Muscle of leg (tissue), 11 donors: ENCODE measurements around the gene MEIOSIN. TPM values are rescaled to one million over a fixed set of nuclear protein-coding genes. Genes with fewer than 3 reads are reported as not detected.
"Not testable (repeated sequence)": the region's sequence is repeated elsewhere in the genome, so short reads cannot be mapped to it uniquely, and the experiment has no call there.

Experiments
- DNase-seq: peaks from one replicate; pipeline ENCODE4 v3.0.0; 2013
- H3K27ac ChIP-seq: one replicate; pipeline ENCODE4 v1.5.1; 2013; ENCODE audit warnings: mild to moderate bottlenecking, low read length, control low read depth
- H3K27me3 ChIP-seq: one replicate; pipeline ENCODE4 v1.6.1; 2013; ENCODE audit warnings: low read length; ENCODE audit not compliant: control insufficient read depth, insufficient read depth
- H3K36me3 ChIP-seq: one replicate; pipeline ENCODE4 v1.6.1; 2013; ENCODE audit warnings: low read length; ENCODE audit not compliant: control insufficient read depth, insufficient read depth
- H3K4me1 ChIP-seq: one replicate; pipeline ENCODE4 v1.6.1; 2013; ENCODE audit warnings: low read length; ENCODE audit not compliant: control insufficient read depth, insufficient read depth
- H3K4me3 ChIP-seq: one replicate; pipeline ENCODE4 v1.5.1; 2013; ENCODE audit warnings: low read length, control low read depth
- H3K9me3 ChIP-seq: replicated peaks from 2 replicates; pipeline ENCODE4 v1.6.1; 2013; ENCODE audit warnings: low read depth, low read length; ENCODE audit not compliant: control insufficient read depth
- WGBS: methylation state at CpG from one replicate; pipeline ENCODE4 v1.1.5; 2013; ENCODE audit warnings: missing lambda C conversion rate; ENCODE audit not compliant: insufficient coverage; 5-methylcytosine and 5-hydroxymethylcytosine counted together
- polyA plus RNA-seq, 8 donors: library from polyadenylated mRNA; unstranded; fragments of 120-200 nt; gene quantifications; one replicate each; pipeline versions ENCODE4 v1.2.1 to v1.2.3, GENCODE V29; 2013; ENCODE audit warnings: inconsistent platforms in 1 of 8, low replicate concordance in 1 of 8; ENCODE audit not compliant: insufficient read length in 8 of 8, insufficient read depth in 1 of 8
- total RNA-seq: library from RNA; stranded (reverse); fragments of 120-200 nt; gene quantifications from one replicate; pipeline ENCODE4 v1.2.4, GENCODE V29; 2013

The MEIOSIN gene
- total and polyA plus RNA-seq, 9 donors, result 0.04 TPM; not detected in 8

DNA sequence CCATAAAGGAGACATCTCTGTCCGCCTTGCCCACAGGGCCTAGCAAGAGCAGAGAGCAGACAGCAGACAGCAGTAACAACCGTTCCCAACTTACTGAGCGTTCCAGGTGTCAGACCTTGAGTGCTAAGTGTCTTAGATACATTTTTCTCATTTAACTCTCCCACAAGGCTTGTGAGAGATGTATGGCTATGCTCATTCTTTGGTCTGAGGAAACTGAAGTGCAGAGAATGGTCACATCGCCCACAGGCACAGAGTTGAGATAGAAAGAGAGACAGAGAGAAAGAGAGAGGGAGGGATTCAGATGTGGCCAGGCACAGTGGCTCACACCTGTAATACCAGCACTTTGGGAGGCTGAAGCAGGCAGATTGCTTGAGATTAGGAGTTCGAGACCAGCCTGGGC is 14.3 kb downstream of the MEIOSIN start:
- 59% methylated on average over 2 of the region's 5 CpGs for WGBS
- H3K4me1 ChIP-seq, result no peaks in the 10 kb centered on the region
- H3K9me3 ChIP-seq, result no peaks in the 10 kb centered on the region
- DNase-seq, result no peak
- no peaks in the 10 kb centered on the region for H3K36me3 ChIP-seq
- H3K27ac ChIP-seq, result no peak overlapping the region
- peaks cover 14% of the 10 kb centered on the region for H3K27me3 ChIP-seq
- no peak overlapping the region for H3K4me3 ChIP-seq

DNA sequence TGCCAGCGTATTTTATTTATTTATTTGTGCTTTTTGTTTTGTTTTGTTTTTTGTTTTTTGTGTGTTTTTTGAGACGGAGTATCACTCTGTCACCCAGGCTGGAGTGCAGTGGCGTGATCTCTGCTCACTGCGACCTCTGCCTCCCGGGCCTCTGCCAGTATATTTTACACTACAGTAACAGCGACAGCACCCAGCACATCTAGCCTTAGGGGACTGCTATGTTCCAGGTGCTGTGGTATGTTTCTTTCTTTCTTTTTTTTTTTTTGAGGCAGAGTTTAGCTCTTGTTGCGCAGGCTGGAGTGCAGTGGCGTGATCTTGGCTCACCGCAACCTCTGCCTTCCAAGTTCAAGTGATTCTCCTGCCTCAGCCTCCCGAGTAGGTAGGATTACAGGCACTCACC is 18.2 kb downstream of the MEIOSIN start:
- H3K36me3 ChIP-seq, H3K27ac ChIP-seq, H3K27me3 ChIP-seq, H3K4me3 ChIP-seq, DNase-seq, H3K9me3 ChIP-seq, H3K4me1 ChIP-seq: not testable (repeated sequence)
- WGBS, result no CpG with 5 or more reads among the region's 10 CpGs

DNA sequence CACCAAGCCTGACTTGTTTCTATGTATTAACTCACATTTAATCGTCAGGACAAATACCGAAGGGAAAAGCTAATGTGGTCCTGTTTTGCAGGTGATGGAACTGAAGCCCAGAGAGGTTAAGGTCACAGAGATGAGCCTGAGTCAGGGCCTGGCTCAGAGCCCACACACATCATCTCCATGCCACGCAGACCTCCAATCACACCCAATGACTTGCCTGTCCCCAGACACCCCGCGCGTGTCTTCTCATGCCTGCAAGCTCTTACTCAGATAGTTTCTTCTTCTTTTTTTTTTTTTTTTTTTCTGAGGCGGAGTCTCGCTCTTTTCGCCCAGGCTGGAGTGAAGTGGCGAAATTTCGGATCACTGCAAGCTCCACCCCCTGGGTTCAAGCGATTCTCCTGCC is 19.4 kb downstream of the MEIOSIN start:
- 89% methylated on average over 10 of the region's 12 CpGs for WGBS
- Histone ChIP-seq H3K27ac (no peak overlapping the region), H3K9me3 (no peaks in the 10 kb centered on the region), H3K4me1 (no peaks in the 10 kb centered on the region), H3K4me3 (no peak overlapping the region), H3K27me3 (no peaks in the 10 kb centered on the region), H3K36me3 (no peaks in the 10 kb centered on the region)
- DNase-seq, result no peak

DNA sequence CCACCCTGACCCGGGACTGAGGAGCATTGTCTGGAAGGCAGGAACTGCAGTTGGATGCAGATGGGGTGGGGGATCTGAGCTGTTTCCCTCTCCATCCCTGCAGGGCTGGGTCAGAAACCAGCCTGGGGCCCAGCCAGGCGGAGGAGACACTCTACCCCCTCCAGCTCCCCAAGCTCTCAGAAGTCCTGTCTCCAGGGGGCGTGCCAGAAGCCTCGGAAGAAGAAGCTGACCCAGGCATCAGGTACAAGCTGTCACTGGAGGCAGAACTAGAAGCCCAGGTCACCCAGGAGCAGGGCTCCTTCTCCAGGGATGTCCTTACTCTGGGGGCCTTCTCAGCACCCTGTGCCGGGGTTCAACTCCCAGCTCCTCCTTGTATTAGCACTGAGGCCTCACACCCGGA is 20.3 kb downstream of the MEIOSIN start:
- Histone ChIP-seq H3K27ac (no peak overlapping the region), H3K9me3 (no peaks in the 10 kb centered on the region), H3K36me3 (no peaks in the 10 kb centered on the region), H3K27me3 (no peaks in the 10 kb centered on the region), H3K4me3 (no peak overlapping the region), H3K4me1 (no peaks in the 10 kb centered on the region)
- DNase-seq, result no peak
- 34% methylated on average over 4 of the region's 6 CpGs for WGBS

DNA sequence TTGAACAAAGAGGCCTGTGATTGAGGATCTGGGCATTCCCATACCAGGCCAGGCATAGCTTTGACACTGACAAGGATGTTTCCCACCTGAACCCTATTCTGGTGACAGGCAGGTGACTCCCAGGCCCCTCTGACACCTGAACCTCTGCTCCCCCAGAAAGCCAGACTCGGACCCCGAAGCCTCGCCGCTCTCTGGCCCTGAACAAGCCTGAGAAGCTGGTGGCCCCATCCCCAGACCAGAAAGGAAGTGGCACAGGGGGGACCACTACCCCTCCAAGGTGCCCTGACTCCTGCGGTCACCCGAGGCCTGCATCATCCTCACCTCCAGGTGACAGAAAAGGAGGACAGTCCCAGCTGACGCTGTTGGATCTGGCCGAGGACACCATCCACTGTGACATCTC is 21.1 kb downstream of the MEIOSIN start:
- H3K36me3 ChIP-seq, result no peaks in the 10 kb centered on the region
- DNase-seq, result no peak
- H3K27ac ChIP-seq, result no peak overlapping the region
- H3K4me3 ChIP-seq, result no peak overlapping the region
- H3K9me3 ChIP-seq, result no peaks in the 10 kb centered on the region
- 83% methylated on average over 2 of the region's 8 CpGs for WGBS
- no peaks in the 10 kb centered on the region for H3K27me3 ChIP-seq
- H3K4me1 ChIP-seq, result no peaks in the 10 kb centered on the region

DNA sequence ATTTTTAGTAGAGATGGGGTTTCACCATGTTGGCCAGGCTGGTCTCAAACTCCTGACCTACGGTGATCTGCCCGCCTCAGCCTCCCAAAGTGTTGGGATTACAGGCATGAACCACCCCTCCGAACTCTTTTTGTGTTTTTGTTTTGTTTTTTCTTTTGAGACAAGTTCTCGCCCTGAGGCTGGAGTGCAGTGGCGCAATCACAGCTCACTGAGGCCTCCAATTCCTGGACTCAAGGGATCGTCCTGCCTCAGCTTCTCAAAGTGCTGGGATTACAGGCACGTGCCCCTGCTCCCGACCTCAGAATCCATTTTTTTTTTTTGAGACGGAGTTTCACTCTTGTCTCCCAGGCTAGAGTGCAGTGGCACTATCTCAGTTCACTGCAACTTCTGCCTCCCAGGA is 24.5 kb downstream of the MEIOSIN start:
- Histone ChIP-seq H3K36me3 (no peaks in the 10 kb centered on the region), H3K4me3 (no peak overlapping the region), H3K27me3 (peaks cover 4% of the 10 kb centered on the region), H3K4me1 (no peaks in the 10 kb centered on the region), H3K27ac (no peak overlapping the region), H3K9me3 (no peaks in the 10 kb centered on the region)
- DNase-seq, result no peak
- WGBS, result 71% methylated on average over 6 of the region's 9 CpGs

DNA sequence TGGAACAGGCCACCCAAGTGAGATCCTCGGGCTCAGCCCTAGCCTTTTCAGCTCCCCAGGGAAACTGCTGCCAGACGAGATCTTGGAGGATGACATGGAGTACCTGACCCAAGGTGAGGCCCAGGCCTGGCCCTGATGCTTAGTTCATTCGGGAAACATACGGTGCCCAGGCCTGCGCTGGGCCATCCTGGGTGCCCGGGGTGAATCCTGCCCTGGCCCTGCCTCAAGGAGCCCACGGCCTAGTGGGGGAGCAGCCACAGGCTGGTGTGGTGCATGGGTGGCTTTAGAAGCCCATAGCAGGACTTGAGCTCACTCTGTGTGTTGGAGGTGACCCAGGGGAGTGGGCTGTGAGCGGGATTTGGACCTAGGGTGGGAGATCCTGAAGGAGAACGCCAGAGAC is 25.7 kb downstream of the MEIOSIN start:
- no peak for DNase-seq
- 62% methylated on average over 8 of the region's 9 CpGs for WGBS
- H3K36me3 ChIP-seq, result no peaks in the 10 kb centered on the region
- H3K4me3 ChIP-seq, result no peak overlapping the region
- H3K27ac ChIP-seq, result no peak overlapping the region
- H3K4me1 ChIP-seq, result peaks cover 10% of the 10 kb centered on the region
- H3K9me3 ChIP-seq, result no peaks in the 10 kb centered on the region
- H3K27me3 ChIP-seq, result peaks cover 4% of the 10 kb centered on the region

DNA sequence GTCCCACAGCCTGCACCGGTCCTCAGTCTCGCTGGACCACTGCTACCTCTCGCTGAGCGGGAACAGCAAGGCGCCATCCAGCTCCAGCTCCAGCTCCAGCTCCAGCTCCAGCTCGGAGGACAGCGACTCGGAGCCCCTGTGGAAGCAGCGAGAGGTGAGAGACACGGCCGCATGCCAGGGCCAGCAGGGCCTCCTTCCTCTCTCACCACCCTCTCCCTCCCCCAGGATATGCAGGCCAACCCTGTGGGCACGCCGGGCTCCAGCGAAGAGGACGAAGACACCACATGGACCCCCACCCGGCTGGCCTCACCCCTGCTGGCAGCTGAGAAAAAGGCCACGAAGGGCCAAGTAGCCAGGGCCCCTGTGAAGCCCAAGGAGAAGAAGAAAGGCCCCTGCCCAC is 28.5 kb downstream of the MEIOSIN start:
- DNase-seq, result no peak
- H3K4me3 ChIP-seq, result no peak overlapping the region
- H3K9me3 ChIP-seq, result no peaks in the 10 kb centered on the region
- peaks cover 11% of the 10 kb centered on the region for H3K36me3 ChIP-seq
- peaks cover 4% of the 10 kb centered on the region for H3K27me3 ChIP-seq
- H3K27ac ChIP-seq, result no peak overlapping the region
- peaks cover 38% of the 10 kb centered on the region for H3K4me1 ChIP-seq
- 65% methylated on average over 16 of the region's 17 CpGs for WGBS

DNA sequence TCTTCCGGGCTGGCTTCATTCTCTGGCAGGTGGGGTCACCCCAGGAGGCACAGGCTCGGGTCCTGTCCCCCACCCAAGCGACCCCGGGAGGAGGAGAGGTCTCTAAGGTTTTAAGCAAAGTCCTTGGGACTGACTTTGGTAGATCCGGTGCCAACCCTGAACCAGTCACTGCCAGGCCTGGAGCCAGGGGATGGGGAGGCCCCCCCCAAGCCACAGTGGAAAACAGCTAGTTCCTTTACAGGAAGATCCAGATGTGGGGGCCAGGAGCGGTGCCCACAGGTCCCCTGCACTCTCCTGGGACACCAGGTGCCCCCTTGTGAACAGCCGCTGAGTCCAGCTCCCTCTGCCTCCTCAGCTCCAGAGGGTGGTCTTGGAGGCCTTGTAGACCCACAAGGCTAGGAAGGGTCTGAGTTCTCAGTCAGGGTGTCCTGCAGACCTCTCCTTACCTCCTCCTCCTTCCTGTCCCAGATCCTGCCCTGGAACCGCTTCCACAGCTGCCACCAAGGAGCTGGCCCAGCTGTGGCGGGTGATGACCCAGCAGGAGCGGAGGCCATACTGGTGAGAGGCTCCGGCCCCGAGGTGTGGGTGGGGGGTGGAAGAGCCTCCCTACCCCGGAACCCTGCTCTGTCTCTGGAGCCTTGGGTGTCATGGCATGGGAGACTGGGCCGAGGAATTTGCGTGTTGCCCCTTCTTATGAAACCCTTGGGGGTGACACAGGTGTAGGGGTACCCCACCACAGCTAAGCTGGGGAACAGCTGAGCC is 29.8 kb downstream of the MEIOSIN start:
- Histone ChIP-seq H3K27ac (no peak overlapping the region), H3K4me3 (no peak overlapping the region), H3K9me3 (no peaks in the 10 kb centered on the region), H3K4me1 (peaks cover 46% of the 10 kb centered on the region), H3K27me3 (peaks cover 6% of the 10 kb centered on the region), H3K36me3 (peaks cover 11% of the 10 kb centered on the region)
- no peak for DNase-seq
- WGBS, result 84% methylated on average over 12 of the region's 15 CpGs

DNA sequence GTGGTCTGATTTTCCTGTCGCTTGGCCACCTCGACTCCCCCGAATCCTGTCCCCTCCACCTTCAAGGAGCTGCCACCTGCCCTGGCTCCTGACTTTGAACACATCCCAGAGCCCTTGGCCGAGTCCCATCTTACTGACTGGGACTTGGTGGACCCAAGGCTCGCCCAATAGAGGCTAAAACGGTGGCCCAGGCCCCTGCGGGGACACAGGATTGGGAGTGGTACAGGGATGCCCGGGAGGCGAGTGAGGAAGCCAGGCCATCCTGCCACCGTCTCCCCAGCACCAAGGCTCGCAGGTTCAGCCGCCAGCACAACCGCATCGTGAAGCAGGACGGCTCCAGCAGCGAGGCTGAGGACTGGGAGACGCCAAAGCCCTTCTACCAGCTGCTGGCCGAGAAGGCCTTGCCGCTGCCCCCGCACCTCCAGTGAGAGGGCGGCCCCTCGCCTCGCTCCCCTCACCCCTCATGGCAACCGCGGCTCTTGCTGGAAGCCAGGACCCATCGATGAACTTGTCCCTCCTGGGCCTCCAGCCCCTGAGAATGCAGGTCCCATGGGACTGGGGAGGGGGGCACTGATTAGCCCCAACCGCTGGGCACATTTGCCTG is 30.6 kb downstream of the MEIOSIN start:
- Histone ChIP-seq H3K36me3 (peaks cover 11% of the 10 kb centered on the region), H3K27ac (peak overlapping the region; percentile 6), H3K4me1 (peaks cover 46% of the 10 kb centered on the region), H3K9me3 (no peaks in the 10 kb centered on the region), H3K4me3 (no peak overlapping the region), H3K27me3 (peaks cover 6% of the 10 kb centered on the region)
- DNase-seq, result no peak
- WGBS, result 30% methylated on average over 25 of the region's 27 CpGs
